ENCODE results near the gene POGLUT3.

DNA sequence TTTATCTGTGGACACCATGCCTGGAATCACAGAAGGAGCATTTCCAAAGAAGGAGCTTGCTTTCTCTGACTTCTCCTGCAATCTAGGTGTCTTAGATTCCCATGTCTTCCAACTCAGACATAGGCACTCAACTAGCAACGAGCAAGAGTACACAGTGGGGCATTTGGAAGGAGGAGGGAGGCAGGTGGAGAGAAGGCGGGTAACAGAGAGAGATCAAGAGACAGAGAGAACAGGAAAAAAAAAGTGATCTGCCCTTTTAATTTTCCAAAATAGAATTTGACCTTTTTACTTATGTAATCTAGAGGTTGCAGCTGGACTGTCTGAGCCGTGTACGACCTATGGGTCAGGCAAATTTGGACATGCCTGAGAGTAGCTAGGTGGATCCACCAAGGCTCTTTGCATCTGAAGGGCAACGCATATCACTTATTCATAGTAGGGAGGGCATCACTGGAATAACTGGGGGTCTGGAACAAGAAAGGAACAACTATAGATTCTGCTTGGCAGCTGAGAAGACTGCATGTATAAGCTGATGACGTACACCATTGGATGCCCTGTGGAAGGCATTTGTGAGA, 37.3 kb upstream of the POGLUT3 start:
- TF ChIP-seq, protein P1, sequence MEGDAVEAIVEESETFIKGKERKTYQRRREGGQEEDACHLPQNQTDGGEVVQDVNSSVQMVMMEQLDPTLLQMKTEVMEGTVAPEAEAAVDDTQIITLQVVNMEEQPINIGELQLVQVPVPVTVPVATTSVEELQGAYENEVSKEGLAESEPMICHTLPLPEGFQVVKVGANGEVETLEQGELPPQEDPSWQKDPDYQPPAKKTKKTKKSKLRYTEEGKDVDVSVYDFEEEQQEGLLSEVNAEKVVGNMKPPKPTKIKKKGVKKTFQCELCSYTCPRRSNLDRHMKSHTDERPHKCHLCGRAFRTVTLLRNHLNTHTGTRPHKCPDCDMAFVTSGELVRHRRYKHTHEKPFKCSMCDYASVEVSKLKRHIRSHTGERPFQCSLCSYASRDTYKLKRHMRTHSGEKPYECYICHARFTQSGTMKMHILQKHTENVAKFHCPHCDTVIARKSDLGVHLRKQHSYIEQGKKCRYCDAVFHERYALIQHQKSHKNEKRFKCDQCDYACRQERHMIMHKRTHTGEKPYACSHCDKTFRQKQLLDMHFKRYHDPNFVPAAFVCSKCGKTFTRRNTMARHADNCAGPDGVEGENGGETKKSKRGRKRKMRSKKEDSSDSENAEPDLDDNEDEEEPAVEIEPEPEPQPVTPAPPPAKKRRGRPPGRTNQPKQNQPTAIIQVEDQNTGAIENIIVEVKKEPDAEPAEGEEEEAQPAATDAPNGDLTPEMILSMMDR (IDR thresholded peaks at IDR 0.05): no peak
- TF ChIP-seq POLR2AphosphoS5 (IDR thresholded peaks at IDR 0.05): no peak
- no peak for TF ChIP-seq POLR2A (IDR thresholded peaks at IDR 0.05; ENCODE audit: low read depth)

Measured in esophagus muscularis mucosa (tissue), 3 donors.